H1 (cell line): ENCODE results near the gene ATF7IP2. TPM values are rescaled to one million over a fixed set of nuclear protein-coding genes. Genes with fewer than 3 reads are reported as not detected.

ENCODE experiments used
- CTCF ChIA-PET: fragments of 300-600 bp; sonication (Branson Sonifier 250); formaldehyde crosslinking; loops from one replicate; lab custom pipeline; 2021; ENCODE audit not compliant: partially characterized antibody; lab: Charles Lee
- POLR2A ChIA-PET: fragments of 300-600 bp; sonication (Branson Sonifier 250); formaldehyde crosslinking; loops from one replicate; lab custom pipeline; 2021; ENCODE audit warnings: inconsistent platforms; ENCODE audit not compliant: partially characterized antibody; lab: Charles Lee
- DNase-seq, 2 experiments: peaks; one replicate each; pipeline versions ENCODE4 v3.0.0 to v3.0.0-alpha.2; 2010 to 2022; ENCODE audit warnings: low spot score in 2 of 2, low read depth in 1 of 2, mixed read lengths in 1 of 2
- FAIRE-seq: peaks from 2 replicates; lab custom pipeline; 2011; peaks lifted over from hg19 to GRCh38; lab: Jason Lieb, UNC
- H2AFZ ChIP-seq: 2 replicates; pipeline ENCODE4 v1.8.1; 2012; ENCODE audit warnings: low read length, inconsistent platforms
- H2AK5ac ChIP-seq: 2 replicates; pipeline ENCODE4 v1.6.1; 2013; ENCODE audit warnings: low read depth, low read length
- H2BK120ac ChIP-seq: replicated peaks from 2 replicates; pipeline ENCODE3; 2013; ENCODE audit warnings: low read depth, low read length, inconsistent platforms
- H2BK12ac ChIP-seq: 2 replicates; pipeline ENCODE4 v1.6.1; 2013; ENCODE audit warnings: low read depth, low read length
- H2BK15ac ChIP-seq: 2 replicates; pipeline ENCODE4 v1.6.1; 2013; ENCODE audit warnings: low read length
- H2BK20ac ChIP-seq: 2 replicates; pipeline ENCODE4 v1.6.1; 2013; ENCODE audit warnings: low read length
- H2BK5ac ChIP-seq: 2 replicates; pipeline ENCODE4 v1.6.1; 2013; ENCODE audit warnings: low read depth, low read length
- H3K14ac ChIP-seq: 2 replicates; pipeline ENCODE4 v1.6.1; 2013; ENCODE audit warnings: inconsistent platforms; ENCODE audit not compliant: insufficient read length
- H3K18ac ChIP-seq: 2 replicates; pipeline ENCODE4 v1.6.1; 2013; ENCODE audit warnings: low read length; ENCODE audit errors: extremely low read depth
- H3K23ac ChIP-seq: 2 replicates; pipeline ENCODE4 v1.6.1; 2013; ENCODE audit warnings: inconsistent platforms; ENCODE audit not compliant: insufficient read length
- H3K23me2 ChIP-seq: 2 replicates; pipeline ENCODE4 v1.6.1; 2013; ENCODE audit warnings: low read depth, low read length
- H3K27ac ChIP-seq: 2 replicates; pipeline ENCODE4 v1.6.1; 2011; ENCODE audit warnings: low read depth, low read length, inconsistent platforms
- H3K27me3 ChIP-seq, 4 experiments: replicated peaks in 1 of 4; 1 replicate in 1 of 4; 2 replicates in 3 of 4; pipeline versions ENCODE4 v1.6.1 to v1.8.1; 2011 to 2013; ENCODE audit warnings: low read length in 3 of 4, mild to moderate bottlenecking in 3 of 4, inconsistent platforms in 2 of 4, mixed read lengths in 2 of 4, moderate library complexity in 1 of 4; ENCODE audit not compliant: control insufficient read depth in 3 of 4, insufficient read depth in 3 of 4; ENCODE audit errors: extremely low read depth in 1 of 4
- H3K36me3 ChIP-seq, 4 experiments: 2 replicates each; pipeline versions ENCODE4 v1.6.1 to v1.8.1; 2011 to 2013; ENCODE audit warnings: mild to moderate bottlenecking in 4 of 4, low read length in 3 of 4, moderate library complexity in 2 of 4, control low read depth in 1 of 4, inconsistent platforms in 1 of 4; ENCODE audit not compliant: insufficient read depth in 4 of 4, control insufficient read depth in 2 of 4
- H3K4ac ChIP-seq: replicated peaks from 2 replicates; pipeline ENCODE3; 2013; ENCODE audit warnings: low read length, low read depth, mixed read lengths, inconsistent platforms; ENCODE audit not compliant: insufficient read length
- H3K4me1 ChIP-seq, 4 experiments: replicated peaks in 1 of 4; 1 replicate in 1 of 4; 2 replicates in 3 of 4; pipeline versions ENCODE4 v1.6.1 to v1.8.1; 2011 to 2013; ENCODE audit warnings: low read length in 3 of 4, inconsistent platforms in 2 of 4, mixed read lengths in 1 of 4; ENCODE audit not compliant: insufficient read depth in 4 of 4, control insufficient read depth in 3 of 4
- H3K4me2 ChIP-seq, 2 experiments: 2 replicates each; pipeline versions ENCODE4 v1.6.1 to v1.8.1; 2011 to 2013; ENCODE audit warnings: low read depth in 2 of 2, low read length in 2 of 2, control low read depth in 1 of 2, inconsistent platforms in 1 of 2, mild to moderate bottlenecking in 1 of 2; ENCODE audit not compliant: insufficient read depth in 1 of 2
- H3K4me3 ChIP-seq, 4 experiments: fragments of 200-600, 300-600 bp in 1 of 4; sonication (generic), shearing (Covaris generic), sonication (Bioruptor Twin) in 1 of 4; 2 replicates each; pipeline versions ENCODE4 v1.5.1 to v1.8.1; 2011 to 2016; ENCODE audit warnings: low read length in 4 of 4, low read depth in 3 of 4, control low read depth in 2 of 4, inconsistent platforms in 2 of 4, mild to moderate bottlenecking in 2 of 4, mixed read lengths in 1 of 4, moderate library complexity in 1 of 4; ENCODE audit not compliant: insufficient read depth in 2 of 4; ENCODE audit errors: extremely low read depth in 1 of 4
- H3K56ac ChIP-seq: replicated peaks from 2 replicates; pipeline ENCODE3; 2013; ENCODE audit warnings: low read depth, mild to moderate bottlenecking, mixed read lengths, low read length, inconsistent platforms; ENCODE audit not compliant: insufficient read length
- H3K79me1 ChIP-seq: 2 replicates; pipeline ENCODE4 v1.6.1; 2013; ENCODE audit warnings: low read depth, low read length, control low read depth
- H3K79me2 ChIP-seq, 2 experiments: 2 replicates each; pipeline versions ENCODE4 v1.6.1 to v1.8.1; 2012 to 2013; ENCODE audit warnings: low read length in 2 of 2, mild to moderate bottlenecking in 2 of 2, inconsistent platforms in 1 of 2; ENCODE audit not compliant: insufficient read depth in 2 of 2, control insufficient read depth in 1 of 2
- H3K9ac ChIP-seq, 4 experiments: replicated peaks in 1 of 4; 1 replicate in 1 of 4; 2 replicates in 3 of 4; pipeline versions ENCODE4 v1.6.1 to v1.8.1; 2011 to 2013; ENCODE audit warnings: low read depth in 3 of 4, low read length in 3 of 4, control low read depth in 2 of 4, mild to moderate bottlenecking in 2 of 4, moderate library complexity in 2 of 4, inconsistent platforms in 1 of 4; ENCODE audit errors: extremely low read depth in 1 of 4
- H3K9me3 ChIP-seq, 2 experiments: 2 replicates each; pipeline versions ENCODE4 v1.6.1 to v1.8.1; 2012 to 2013; ENCODE audit warnings: mild to moderate bottlenecking in 2 of 2, moderate library complexity in 2 of 2, control low read depth in 1 of 2, inconsistent platforms in 1 of 2, low read depth in 1 of 2, low read length in 1 of 2, mixed read lengths in 1 of 2; ENCODE audit not compliant: insufficient read depth in 2 of 2
- H4K20me1 ChIP-seq, 2 experiments: replicated peaks in 1 of 2; 2 replicates each; pipeline versions ENCODE3 to v1.8.1; 2011 to 2013; ENCODE audit warnings: inconsistent platforms in 2 of 2, low read length in 2 of 2, mild to moderate bottlenecking in 1 of 2; ENCODE audit not compliant: insufficient read depth in 2 of 2, control insufficient read depth in 1 of 2
- H4K5ac ChIP-seq: 2 replicates; pipeline ENCODE4 v1.6.1; 2013; ENCODE audit warnings: low read length, low read depth, mixed read lengths, inconsistent platforms; ENCODE audit not compliant: insufficient read length
- H4K8ac ChIP-seq: 2 replicates; pipeline ENCODE4 v1.8.0; 2013; ENCODE audit warnings: mild to moderate bottlenecking, moderate library complexity, low read length, inconsistent platforms; ENCODE audit not compliant: insufficient read depth; ENCODE audit errors: extremely low read depth
- H4K91ac ChIP-seq: replicated peaks from 2 replicates; pipeline ENCODE3; 2013; ENCODE audit warnings: low read length, mixed read lengths, inconsistent platforms; ENCODE audit not compliant: insufficient read length
- CBX5 ChIP-seq: fragments of 300-800, 300-1000 bp; sonication (generic); IDR thresholded peaks from 2 replicates; pipeline ENCODE4 v1.7.1; 2016; ENCODE audit warnings: antibody characterized with exemption, low read length, low read depth
- KDM5A ChIP-seq: fragments of 200-600 bp; IDR thresholded peaks from 2 replicates; pipeline ENCODE4 v1.7.1; 2012; ENCODE audit warnings: mild to moderate bottlenecking, low read length, inconsistent platforms, mixed read lengths
- SUZ12 ChIP-seq: fragments of 200-600 bp; sonication (generic); IDR thresholded peaks from 2 replicates; pipeline ENCODE4 v1.6.1; 2012; ENCODE audit warnings: mild to moderate bottlenecking, inconsistent platforms, low read length, moderate library complexity, mixed read lengths
- WGBS, 2 experiments: shearing (Covaris generic) in 1 of 2; methylation state at CpG; one replicate each; pipeline versions ENCODE4 v1.1.6 to v1.1.7; 2013 to 2015; ENCODE audit warnings: low lambda C conversion rate in 2 of 2, mixed read lengths in 2 of 2, inconsistent platforms in 1 of 2, low coverage in 1 of 2, missing lambda C conversion rate in 1 of 2; ENCODE audit not compliant: insufficient replicate concordance in 2 of 2, insufficient coverage in 1 of 2, insufficient read length in 1 of 2; ENCODE audit errors: extremely low coverage in 1 of 2, missing lambda C conversion rate in 1 of 2; 5-methylcytosine and 5-hydroxymethylcytosine counted together
- polyA plus RNA-seq, 7 experiments: library from polyadenylated mRNA; depleted of rRNA in 3 of 7; stranded (reverse) in 5 of 7; unstranded in 2 of 7; fragments of >200 nt in 5 of 7; fragments of 200-250 nt in 2 of 7; gene quantifications; 1 replicate in 5 of 7; 2 replicates in 1 of 7; 4 replicates in 1 of 7; pipeline versions ENCODE4 v1.2.1 to v1.2.3, GENCODE V29; 2011 to 2013; ENCODE audit warnings: missing spikeins in 2 of 7, mixed read lengths in 2 of 7
- total RNA-seq: library from RNA; stranded (reverse); fragmentation: NEBNext Ultra II Directional; extraction: Animal tissue kit (Norgen Biotek cat#: 25700); gene quantifications from 2 replicates; pipeline ENCODE4 v1.2.1, GENCODE V29; 2021

The ATF7IP2 gene
- total and polyA plus RNA-seq, 2 of the 8 experiments (the other 6 are each of a cell fraction or from before 2014, with no cell fraction given), result 28.7 to 32.8 TPM

DNA sequence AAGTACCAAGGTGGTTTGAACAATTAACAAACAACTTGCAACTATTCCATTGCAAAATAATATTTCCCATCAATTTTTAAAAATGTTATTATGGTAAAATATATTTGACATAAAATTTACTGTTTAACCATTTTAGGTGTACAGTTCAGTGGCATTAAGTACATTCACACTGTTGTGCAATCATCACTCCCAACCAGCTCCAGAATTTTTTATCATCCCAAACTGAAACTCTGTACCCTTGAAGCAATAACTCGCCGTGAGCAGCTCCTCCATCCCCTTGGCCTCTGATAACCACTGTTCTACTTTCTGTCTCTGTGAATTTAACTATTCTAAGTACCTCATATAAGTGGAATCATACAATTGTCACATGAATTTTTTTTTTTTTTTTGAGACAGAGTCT, 33.6 kb upstream of the ATF7IP2 start:
- DNase-seq (no peak), FAIRE-seq (no peak)
- Histone ChIP-seq H3K79me1 (no peaks in the 10 kb centered on the region), H3K9ac (no peak overlapping the region), H2BK12ac (no peak overlapping the region), H3K14ac (no peak overlapping the region), H3K27me3 (no peaks in the 10 kb centered on the region), H3K27ac (no peak overlapping the region), H3K18ac (no peak overlapping the region), H3K79me2 (no peaks in the 10 kb centered on the region), H2BK15ac (no peak overlapping the region), H3K36me3 (no peaks in the 10 kb centered on the region), H4K20me1 (no peaks in the 10 kb centered on the region), H4K91ac (no peak overlapping the region), H3K9me3 (no peaks in the 10 kb centered on the region), H2BK120ac (no peak overlapping the region), H3K4me2 (no peak overlapping the region), H4K5ac (no peak overlapping the region), H4K8ac (no peak overlapping the region), H3K23ac (no peak overlapping the region), H2AFZ (no peak overlapping the region), H2AK5ac (no peak overlapping the region), H3K56ac (no peak overlapping the region), H3K4me3 (no peak overlapping the region), H3K23me2 (no peaks in the 10 kb centered on the region), H2BK20ac (no peak overlapping the region), H3K4ac (no peak overlapping the region), H3K4me1 (no peaks in the 10 kb centered on the region), H2BK5ac (no peak overlapping the region)
- ChIA-PET POLR2A (no interaction called here), CTCF (interaction anchor here (0.8 kb wide), 1 partner anchor 58 kb away, joined by 3 read pairs; no protein-coding TSS in a partner anchor)
- 93% methylated on average over 2 of the region's 2 CpGs; no CpG with 5 or more reads in 1 of the 2 experiments for WGBS, 2 experiments
- no peak for TF ChIP-seq SUZ12
- TF ChIP-seq CBX5, result no peak
- TF ChIP-seq KDM5A, result no peak
